ENCODE data around the gene PRMT6.
A peak's percentile ranks its signal among the peaks of the same experiment; 100 is the strongest.
"Not testable (repeated sequence)": the region's sequence is repeated elsewhere in the genome, so short reads cannot be mapped to it uniquely, and the experiment has no call there.

Gene PRMT6

DNA sequence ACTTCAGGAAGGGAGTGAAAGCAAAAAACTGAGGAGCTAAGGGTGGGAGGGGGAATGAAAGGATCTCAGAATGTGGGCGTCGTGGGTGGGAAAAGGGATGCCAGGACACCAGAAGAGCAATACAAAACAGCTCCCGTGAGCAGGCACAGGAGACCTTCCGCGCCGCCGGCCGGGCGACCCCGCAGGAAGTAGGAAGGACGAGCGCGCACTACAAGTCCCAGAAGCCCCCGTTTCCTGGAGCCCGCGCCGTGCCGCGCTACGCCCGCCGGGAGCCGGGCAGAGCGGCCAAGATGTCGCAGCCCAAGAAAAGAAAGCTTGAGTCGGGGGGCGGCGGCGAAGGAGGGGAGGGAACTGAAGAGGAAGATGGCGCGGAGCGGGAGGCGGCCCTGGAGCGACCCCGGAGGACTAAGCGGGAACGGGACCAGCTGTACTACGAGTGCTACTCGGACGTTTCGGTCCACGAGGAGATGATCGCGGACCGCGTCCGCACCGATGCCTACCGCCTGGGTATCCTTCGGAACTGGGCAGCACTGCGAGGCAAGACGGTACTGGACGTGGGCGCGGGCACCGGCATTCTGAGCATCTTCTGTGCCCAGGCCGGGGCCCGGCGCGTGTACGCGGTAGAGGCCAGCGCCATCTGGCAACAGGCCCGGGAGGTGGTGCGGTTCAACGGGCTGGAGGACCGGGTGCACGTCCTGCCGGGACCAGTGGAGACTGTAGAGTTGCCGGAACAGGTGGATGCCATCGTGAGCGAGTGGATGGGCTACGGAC, at the start of gene PRMT6:
Gene PRMT6, plus strand, starts transcription at position 249 of the 771 bp plus-strand sequence. Its CDS starts 42 bp downstream, at position 291.
- peak; percentile 81 for DNase-seq

DNA sequence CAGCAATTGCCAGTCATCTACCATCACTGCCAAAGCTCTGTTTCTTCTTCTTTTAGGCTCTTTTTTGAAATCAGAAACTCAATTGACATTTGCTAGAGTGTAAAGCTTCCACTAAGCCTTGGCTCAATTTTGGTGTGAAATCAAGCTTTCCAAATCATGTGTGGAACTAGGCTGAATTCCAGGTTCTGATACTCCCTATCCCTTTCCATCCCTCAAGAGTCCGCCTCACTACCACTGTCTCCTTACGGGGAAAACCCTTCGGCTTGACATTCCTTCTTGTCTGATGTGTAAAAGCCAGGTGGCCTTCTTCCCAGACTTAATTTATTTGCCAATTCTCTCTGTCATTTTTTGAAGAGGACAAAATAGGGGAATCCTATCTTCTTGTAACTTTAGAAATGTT, 47.2 kb upstream of the PRMT6 start:
- no peak for DNase-seq

DNA sequence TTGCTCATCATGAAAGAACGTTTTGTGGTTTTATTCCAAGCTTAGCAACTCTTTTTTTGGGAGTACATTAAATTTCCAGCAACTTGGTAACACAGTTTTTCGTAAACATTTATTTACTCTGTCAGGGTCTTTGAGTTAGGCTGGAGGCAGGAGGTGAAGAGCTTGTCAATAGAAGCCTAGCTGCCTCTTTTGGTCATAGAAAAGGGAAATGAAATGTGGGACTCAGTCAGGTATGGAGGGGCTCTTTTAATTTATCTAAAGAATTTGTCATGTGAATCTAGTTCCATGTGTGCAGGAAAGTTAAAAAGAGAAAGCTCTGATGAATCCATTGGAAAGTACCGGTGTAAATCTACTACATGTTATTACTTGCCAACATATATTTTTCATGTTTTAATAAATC, 45.9 kb upstream of the PRMT6 start:
- DNase-seq: no peak

DNA sequence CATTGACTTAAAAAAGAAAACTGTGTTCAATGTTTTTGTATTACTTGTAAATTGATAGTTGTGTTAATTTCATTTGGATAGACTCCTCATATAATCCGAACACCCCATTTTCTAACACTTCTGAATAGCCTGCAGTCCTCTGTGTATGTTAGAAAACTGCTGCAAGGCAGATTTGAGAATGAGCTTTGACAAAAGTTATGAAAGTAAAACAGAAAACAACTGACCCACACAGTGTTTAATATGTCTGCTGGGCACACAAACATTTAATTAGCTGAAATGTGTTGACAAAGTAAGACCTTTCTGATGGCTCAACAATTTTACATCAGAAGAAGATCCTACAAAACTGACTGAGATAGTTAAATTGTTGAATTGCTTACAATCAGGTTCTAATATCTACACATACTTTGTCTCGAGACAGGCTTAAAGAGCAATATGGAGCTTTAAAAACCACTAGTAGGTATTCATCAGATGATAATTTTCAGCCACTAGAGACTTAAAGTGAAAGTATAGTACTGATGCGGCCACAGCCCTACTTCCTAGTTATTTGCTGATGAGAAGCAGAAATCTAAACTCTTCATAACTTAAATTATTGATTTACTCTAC, 40.0 kb upstream of the PRMT6 start:
- DNase-seq: no peak

DNA sequence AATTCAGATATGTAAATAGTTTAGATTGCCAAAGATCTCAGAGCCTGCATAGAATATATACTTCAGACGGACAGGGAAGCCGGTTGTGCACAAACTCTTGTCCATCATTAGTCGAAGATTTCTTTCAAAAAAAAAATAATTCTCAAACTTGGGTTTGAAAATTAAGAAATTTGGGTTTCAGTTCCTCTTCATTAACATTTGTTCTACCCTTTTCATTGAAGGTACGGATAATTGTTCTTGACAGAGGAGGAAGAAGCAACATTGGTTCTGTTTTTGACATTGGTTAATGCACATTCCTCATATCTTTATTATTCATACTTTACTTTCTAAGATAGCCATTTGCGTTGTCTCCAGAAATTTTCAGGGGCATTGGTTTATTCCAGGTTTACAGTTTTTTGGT, 38.0 kb upstream of the PRMT6 start:
- no peak for DNase-seq

DNA sequence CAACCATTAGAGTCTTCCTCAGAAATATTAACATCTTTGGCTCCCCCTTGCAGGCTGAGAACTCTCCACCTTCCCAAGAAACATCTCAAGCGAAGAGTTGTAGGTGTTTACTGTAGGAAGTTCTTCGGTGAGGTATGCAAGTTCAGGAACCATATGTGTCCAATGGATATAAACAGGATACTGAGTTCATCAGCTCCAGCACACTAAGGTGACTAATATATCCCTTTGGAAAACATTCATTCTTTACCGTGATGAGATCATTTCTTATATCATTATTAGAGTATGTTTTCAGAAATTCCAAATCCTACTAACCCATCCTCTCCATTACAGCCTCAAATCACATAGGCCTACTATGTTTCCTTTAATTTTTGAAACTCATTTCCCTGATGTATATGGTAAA, 37.3 kb upstream of the PRMT6 start:
- no peak for DNase-seq

DNA sequence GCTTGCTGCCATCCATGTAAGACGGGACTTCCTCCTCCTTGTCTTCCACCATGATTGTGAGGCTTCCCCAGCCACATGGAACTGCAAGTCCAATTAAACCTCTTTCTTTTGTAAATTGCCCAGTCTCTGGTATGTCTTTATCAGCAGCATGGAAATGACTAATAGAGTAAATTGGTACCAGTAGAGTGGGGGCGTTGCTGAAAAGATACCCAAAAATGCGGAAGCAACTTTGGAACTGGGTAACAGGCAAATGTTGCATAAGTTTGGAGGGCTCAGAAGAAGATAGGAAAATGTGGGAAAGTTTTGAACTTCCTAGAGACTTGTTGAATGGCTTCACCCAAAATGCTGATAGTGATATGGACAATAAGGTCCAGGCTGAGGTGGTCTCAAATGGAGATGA, 17.6 kb upstream of the PRMT6 start:
- DNase-seq: not testable (repeated sequence)

DNA sequence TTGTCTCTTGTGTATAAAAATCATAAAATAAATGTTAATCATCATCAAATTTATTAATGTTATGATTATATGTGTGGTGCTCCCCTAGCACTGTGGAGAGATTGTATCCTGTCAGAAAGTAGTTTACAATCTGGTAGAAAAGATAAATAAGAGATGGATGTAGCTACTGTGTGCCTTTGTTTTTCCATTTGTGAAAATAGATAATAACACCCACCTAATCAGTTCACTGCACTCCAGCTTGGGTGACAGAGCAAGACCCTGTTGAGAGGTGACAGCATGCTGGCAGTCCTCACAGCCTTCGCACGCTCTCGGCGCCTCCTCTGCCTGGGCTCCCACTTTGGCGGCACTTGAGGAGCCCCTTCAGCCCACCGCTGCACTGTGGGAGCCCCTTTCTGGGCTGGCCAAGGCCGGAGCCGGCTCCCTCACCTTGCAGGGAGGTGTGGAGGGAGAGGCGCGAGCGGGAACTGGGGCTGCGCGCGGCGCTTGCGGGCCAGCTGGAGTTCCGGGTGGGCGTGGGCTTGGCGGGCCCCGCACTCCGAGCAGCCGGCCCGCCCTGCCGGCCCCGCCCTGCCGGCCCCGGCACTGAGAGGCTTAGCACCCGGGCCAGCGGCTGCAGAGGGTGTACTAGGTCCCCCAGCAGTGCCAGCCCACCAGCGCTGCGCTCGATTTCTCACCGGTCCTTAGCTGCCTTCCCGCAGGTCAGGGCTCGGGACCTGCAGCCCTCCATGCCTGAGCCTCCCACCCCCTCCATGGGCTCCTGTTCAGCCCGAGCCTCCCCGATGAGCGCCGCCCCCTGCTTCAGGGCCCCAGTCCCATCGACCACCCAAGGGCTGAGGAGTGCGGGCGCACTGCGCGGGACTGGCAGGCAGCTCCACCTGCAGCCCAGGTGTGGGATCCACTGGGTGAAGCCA, 11.9 kb upstream of the PRMT6 start:
- not testable (repeated sequence) for DNase-seq

DNA sequence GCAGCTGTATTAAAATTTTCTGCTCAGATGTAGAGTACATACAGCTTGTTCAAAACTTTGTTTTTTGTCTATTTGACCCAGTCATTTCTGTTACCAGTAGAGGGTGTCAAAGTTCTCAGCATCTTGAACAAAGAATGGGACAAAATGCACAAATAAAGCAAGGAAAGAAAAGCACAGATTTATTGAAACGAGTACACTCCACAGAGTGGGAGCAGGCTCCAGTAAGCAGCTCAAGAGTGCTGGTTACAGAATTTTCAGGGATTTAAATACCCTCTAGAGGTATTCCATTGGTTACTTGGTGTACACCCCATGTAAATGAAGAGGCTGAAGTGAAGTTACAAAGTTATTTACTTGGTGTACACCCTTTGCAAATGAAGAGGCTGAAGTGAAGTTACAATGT, 8.9 kb upstream of the PRMT6 start:
- no peak for DNase-seq

DNA sequence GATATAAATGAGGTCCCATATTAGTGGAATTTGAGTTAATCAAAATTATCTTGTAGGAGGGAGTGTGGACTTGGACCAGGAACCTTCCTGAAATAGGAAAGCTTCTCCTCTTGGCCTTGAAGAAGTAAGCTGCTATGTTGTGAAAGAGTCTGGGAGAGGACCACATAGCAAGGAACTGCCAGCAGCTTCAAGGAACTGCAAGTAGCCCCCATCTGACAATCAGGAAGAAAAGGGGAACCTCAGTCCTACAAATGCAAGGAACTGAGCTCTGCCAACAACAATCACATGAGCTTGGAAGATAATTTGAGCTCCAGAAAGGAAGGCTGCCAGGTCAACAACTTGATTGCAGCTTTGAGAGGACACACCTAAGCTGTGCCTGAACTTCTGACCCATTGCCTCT, 8.2 kb upstream of the PRMT6 start:
- DNase-seq: no peak

DNA sequence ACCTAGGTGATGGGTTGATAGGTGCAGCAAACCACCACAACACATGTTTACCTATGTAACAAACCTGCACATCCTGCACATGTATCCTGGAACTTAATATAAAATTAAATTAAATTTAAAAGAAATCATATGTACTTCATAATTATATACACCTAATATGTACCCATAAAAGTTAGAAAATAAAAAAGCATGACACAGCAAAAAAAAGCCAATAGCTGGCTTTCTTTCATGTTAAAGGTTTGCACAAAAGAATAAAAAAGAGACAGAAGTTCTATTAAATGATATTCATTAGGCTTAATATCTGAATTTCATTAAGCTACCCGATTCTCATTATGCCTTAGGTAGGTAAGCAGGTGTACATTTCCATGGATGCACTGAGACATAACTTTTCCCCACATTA, 5.2 kb upstream of the PRMT6 start:
- DNase-seq: no peak

DNA sequence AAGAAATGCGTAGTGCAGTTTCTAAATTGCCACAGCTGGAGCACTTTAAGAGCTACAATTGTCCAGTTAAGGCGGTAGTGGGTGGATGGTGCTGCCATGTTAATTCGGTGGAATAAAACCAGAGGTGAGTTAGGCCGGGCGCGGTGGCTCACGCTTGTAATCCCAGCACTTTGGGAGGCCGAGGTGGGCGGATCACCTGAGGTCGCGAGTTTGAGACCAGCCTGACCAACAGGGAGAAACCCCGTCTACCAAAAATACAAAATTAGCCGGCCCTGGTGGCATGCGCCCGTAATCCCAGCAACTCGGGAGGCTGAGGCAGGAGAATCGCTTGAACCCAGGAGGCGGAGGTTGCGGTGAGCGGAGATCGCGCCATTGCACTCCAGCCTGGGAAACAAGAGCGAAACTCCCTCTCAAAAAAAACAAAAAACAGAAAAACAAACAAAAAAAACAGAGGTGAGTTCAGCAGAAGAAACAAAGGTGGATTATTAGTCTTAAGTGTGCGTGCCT, 502 bp upstream of the PRMT6 start:
- not testable (repeated sequence) for DNase-seq

DNA sequence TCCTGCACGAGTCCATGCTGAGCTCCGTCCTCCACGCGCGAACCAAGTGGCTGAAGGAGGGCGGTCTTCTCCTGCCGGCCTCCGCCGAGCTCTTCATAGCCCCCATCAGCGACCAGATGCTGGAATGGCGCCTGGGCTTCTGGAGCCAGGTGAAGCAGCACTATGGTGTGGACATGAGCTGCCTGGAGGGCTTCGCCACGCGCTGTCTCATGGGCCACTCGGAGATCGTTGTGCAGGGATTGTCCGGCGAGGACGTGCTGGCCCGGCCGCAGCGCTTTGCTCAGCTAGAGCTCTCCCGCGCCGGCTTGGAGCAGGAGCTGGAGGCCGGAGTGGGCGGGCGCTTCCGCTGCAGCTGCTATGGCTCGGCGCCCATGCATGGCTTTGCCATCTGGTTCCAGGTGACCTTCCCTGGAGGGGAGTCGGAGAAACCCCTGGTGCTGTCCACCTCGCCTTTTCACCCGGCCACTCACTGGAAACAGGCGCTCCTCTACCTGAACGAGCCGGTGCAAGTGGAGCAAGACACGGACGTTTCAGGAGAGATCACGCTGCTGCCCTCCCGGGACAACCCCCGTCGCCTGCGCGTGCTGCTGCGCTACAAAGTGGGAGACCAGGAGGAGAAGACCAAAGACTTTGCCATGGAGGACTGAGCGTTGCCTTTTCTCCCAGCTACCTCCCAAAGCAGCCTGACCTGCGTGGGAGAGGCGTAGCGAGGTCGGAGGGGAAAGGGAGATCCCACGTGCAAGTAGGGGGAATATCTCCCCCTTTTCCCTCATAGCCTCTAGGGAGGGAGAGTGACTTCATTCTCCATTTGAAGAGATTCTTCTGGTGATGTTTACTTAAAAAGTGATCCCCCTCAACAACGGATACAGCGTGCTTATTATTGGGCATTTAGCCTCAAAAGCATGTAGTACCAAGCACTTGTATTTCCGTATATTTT, 991 bp downstream of the PRMT6 start:
- no peak for DNase-seq

DNA sequence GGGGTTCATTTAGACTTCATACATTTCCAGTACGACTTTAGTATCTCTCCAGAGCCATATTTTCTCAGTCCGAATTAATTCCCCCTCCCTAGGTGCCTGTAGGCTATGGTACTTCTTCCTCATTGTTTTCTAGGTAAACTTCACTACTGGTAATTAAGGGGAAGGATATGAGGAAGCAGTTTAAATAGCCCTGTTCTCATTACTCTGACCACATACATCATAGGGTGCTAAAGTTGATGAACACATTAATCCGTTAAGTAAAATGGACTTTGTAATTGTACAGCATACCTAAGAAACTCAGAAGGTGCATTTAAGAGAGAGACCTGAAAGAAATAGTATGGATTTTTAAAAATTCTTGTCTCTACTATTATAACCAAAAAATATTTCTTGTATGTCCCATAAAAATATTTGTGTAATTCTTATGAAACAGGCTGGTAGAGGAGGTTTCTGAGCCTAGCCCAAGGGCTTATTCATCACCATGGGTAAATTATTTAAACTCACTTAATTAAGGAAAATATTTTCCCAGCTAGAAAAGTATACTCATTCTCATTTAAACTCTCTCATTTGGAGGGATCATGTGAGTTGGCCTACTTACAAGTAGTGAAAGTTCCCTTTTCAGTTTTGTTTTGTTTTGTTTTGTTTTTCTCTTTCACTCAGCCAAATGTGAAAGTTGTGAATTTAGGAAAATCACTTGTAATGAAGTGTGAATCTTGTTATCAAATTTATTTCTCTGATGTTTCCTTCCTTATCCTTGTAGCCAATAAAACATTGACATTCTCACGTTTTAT, 2.0 kb downstream of the PRMT6 start:
- no peak for DNase-seq

DNA sequence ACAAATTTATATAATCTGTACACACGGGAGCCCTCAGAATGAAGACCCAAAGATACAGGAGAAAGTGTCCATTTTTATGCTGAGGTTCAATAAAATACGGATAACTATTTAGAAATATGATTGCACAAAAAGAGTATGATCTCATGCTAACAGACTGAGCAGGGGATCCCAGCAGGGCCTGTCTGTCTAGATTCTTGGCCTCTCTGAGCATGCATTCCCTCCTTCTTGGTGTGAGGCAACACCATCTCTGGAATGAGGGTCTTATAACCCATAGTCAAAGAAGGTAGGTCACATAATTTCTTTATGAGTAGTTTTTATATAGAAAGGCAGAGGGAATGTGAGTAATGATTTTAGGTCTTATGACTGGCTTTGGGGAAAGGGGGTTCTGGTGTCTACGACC, 5.4 kb downstream of the PRMT6 start:
- DNase-seq: no peak

DNA sequence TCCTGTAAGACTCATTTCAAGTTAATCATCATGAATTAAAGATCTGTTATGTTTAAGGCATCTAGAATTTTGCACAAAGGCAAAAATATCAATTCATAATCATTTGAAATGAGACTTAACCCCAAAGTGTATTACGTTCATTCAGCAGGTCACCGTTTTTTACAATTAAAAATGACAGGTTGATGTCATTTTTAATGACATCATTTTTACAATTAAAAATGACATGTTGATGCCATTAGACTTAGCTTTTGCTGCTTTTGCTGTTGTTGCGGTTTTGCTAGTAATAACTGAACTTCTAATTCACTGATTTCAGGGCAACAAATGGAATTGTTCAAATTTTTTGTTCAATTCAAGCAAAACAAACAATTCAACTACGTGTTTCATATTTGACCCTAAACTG, 17.0 kb downstream of the PRMT6 start:
- no peak for DNase-seq

DNA sequence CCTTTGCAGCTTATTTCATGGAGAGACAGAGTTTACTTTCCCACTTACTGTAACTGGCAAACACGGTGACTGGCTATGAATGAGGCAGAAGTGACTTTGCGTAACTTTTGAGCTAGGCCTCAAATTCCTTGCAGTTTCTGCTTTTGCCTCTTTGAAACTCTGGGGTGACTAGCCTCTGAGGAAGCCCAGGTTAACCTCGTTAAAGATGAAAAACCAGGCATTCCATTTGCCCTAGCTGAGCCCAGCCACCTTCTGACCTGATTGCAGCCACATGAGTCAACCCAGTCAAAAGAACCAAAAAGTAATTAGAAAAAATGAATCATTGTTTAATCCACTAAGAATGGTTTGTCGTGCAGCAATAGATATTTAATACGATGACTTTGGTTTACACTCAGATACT, 20.4 kb downstream of the PRMT6 start:
- no peak for DNase-seq

DNA sequence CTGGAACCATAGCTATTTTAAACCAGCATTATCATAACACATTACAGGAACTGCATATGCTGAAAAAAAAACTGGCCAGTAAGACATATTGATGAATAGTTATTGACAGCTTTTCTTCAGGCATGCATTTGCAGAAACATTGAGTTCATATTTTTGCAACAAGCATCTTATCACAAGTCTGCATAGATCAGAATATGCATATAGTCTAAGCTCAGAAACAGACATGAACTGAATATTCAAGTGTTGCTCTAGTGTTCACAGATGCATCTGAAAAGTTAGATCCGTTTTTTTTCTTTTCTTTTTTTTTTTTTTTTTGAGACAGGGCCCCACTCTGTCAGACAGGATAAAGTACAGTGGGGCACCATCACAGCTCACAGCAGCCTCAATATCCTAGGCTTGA, 22.8 kb downstream of the PRMT6 start:
- no peak for DNase-seq

DNA sequence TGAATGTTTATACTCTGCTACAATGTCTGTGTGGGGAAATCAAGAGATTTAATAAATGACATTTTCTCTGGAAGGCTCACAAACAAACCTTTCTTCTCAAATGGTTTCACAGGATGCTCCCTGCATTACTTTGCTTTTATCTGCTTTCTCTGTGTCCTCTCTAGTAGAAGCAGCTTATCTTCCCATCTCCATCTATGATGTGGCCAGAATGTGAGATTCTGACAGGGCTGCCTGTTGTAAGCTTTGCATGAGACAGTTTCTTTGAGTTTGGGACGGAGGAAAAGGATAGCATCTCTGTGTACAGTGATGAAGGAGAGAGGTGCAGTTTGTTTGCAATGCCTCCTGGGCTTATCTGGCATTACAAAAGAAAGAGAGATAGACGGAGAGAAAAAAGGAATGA, 24.6 kb downstream of the PRMT6 start:
- DNase-seq: no peak

DNA sequence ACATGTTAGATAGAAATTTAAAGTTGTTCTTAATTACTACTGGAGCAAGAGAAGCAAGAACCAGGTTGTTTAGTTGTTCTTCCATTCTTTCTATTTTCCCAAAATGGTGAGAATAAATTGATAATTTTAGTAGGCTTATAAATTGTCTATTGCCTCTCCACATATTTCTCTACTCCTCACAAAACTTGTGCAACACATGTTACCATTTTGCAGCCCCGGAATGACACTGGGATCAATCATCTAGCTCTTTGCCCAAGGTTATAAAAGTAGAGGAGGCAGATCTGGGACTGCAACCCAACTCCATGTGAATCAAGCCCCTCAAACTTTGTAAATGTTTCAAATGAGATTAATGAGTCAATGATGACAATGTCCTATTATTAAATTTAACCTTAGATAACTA, 34.9 kb downstream of the PRMT6 start:
- DNase-seq: no peak

DNA sequence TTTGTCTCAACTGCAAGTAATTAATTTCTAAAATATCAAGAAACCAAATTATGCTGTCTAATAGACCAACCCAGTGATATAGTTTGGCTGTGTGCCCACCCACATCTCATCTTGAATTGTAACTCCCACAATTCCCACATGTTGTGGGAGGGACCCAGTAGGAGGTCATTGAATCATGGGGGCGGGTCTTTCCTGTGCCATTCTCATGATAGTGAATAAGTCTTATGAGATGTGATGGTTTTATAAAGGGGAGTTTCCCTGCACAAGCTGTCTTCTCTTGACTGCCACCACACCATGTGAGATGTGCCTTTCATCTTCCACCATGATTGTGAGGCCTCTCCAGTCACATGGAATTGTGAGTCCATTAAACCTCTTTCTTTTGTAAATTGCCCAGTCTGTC, 36.9 kb downstream of the PRMT6 start:
- not testable (repeated sequence) for DNase-seq

DNA sequence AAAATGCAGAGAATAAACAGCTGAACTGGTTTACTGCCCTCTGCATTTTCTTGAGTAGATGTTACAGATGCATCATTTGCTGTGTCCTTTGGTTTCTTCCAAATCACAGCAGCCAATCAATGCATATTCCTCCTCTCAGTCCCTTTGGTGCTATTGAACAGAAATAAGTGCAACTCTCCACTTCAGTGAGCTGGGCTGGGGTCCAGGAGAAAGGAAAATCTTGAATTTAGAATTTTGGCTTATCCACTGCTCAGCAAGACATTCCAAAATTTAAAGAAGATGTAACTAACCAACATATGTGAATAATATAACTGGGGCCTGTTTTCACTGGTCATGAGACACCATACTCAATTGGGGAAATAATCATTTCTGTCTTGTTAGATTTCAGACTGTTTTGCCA, 39.2 kb downstream of the PRMT6 start:
- DNase-seq: no peak

Data from NCI-H1436 (cell line).